Glomerular visceral epithelial cell (primary cell): Measurements from ENCODE around the gene GAGE13.
"Not testable (repeated sequence)": the region's sequence is repeated elsewhere in the genome, so short reads cannot be mapped to it uniquely, and the experiment has no call there.

Experiments used
- DNase-seq: peaks from one replicate; pipeline ENCODE4 v3.0.0-alpha.2; 2016; ENCODE audit errors: extremely low spot score

Gene GAGE13

GRCh38 chrX:49330421-49330820 is 961 bp upstream of the GAGE13 start:
- DNase-seq = not testable (repeated sequence)

- not testable (repeated sequence) for DNase-seq
Observed at GRCh38 chrX:49331841-49332240, 459 bp downstream of the GAGE13 start.

- DNase-seq = not testable (repeated sequence)
Observed at GRCh38 chrX:49341449-49341848, 10.1 kb downstream of the GAGE13 start.

GRCh38 chrX:49344496-49345175 is 13.3 kb downstream of the GAGE13 start:
- DNase-seq = not testable (repeated sequence)

DNA sequence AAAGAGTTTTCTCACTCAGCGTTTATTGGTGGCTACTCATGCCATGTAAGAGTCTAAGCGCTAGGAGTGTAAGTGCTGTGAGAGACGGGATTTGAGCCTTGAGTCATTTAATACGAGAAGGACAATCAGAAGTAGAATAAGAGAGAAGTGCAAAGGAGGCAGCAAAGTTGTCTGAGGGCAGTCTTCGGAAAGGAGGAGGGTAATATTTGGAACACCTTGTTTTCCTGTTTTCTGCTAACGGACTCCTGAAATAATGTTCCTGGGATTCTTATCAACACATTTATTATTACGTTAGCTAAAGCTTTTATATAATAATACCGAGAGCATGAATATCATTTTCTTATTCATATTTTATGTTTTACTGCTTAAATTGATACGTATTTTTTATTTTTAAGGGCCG is 14.0 kb downstream of the GAGE13 start:
- not testable (repeated sequence) for DNase-seq

GRCh38 chrX:49346150-49346549 is 14.8 kb downstream of the GAGE13 start:
- peak; percentile 14 for DNase-seq
